Measurements from ENCODE around the gene KCND2.
"Not testable (repeated sequence)": the region's sequence is repeated elsewhere in the genome, so short reads cannot be mapped to it uniquely, and the experiment has no call there.

The KCND2 gene

GRCh38 chr7:120272701-120273475 lies at the start of gene KCND2:
Gene KCND2 (plus strand): TSS chr7:120273175.
- DNase-seq (ENCODE audit: low spot score): no peak

- no peak for DNase-seq (ENCODE audit: low spot score)
Observed at GRCh38 chr7:120226188-120226587, 46.8 kb upstream of the KCND2 start.

GRCh38 chr7:120227255-120227654 lies 45.7 kb upstream of the KCND2 start:
- no peak for DNase-seq (ENCODE audit: low spot score)

GRCh38 chr7:120229084-120229483 lies 43.9 kb upstream of the KCND2 start:
- DNase-seq (ENCODE audit: low spot score): no peak

- no peak for DNase-seq (ENCODE audit: low spot score)
Observed at GRCh38 chr7:120233338-120233737, 39.6 kb upstream of the KCND2 start.

- DNase-seq (ENCODE audit: low spot score): not testable (repeated sequence)
Observed at GRCh38 chr7:120240350-120240749, 32.6 kb upstream of the KCND2 start.

- no peak for DNase-seq (ENCODE audit: low spot score)
Observed at GRCh38 chr7:120241973-120242372, 31.0 kb upstream of the KCND2 start.

GRCh38 chr7:120254845-120255244 lies 18.1 kb upstream of the KCND2 start:
- DNase-seq (ENCODE audit: low spot score): no peak

GRCh38 chr7:120256344-120257070 lies 16.5 kb upstream of the KCND2 start:
- no peak for DNase-seq (ENCODE audit: low spot score)

GRCh38 chr7:120259386-120259785 lies 13.6 kb upstream of the KCND2 start:
- no peak for DNase-seq (ENCODE audit: low spot score)

GRCh38 chr7:120260111-120260510 lies 12.9 kb upstream of the KCND2 start:
- no peak for DNase-seq (ENCODE audit: low spot score)

- DNase-seq (ENCODE audit: low spot score): no peak
Observed at GRCh38 chr7:120272261-120272660, 714 bp upstream of the KCND2 start.

GRCh38 chr7:120273476-120273975 lies 551 bp downstream of the KCND2 start:
- no peak for DNase-seq (ENCODE audit: low spot score)

GRCh38 chr7:120274482-120274881 lies 1.5 kb downstream of the KCND2 start:
- no peak for DNase-seq (ENCODE audit: low spot score)

- DNase-seq (ENCODE audit: low spot score): no peak
Observed at GRCh38 chr7:120274899-120275298, 1.9 kb downstream of the KCND2 start.

- no peak for DNase-seq (ENCODE audit: low spot score)
Observed at GRCh38 chr7:120276720-120277119, 3.7 kb downstream of the KCND2 start.

GRCh38 chr7:120278773-120279172 lies 5.8 kb downstream of the KCND2 start:
- DNase-seq (ENCODE audit: low spot score): no peak

GRCh38 chr7:120280743-120281142 lies 7.8 kb downstream of the KCND2 start:
- no peak for DNase-seq (ENCODE audit: low spot score)

GRCh38 chr7:120293027-120293426 lies 20.1 kb downstream of the KCND2 start:
- no peak for DNase-seq (ENCODE audit: low spot score)

- no peak for DNase-seq (ENCODE audit: low spot score)
Observed at GRCh38 chr7:120302190-120302589, 29.2 kb downstream of the KCND2 start.

GRCh38 chr7:120303105-120303504 lies 30.1 kb downstream of the KCND2 start:
- no peak for DNase-seq (ENCODE audit: low spot score)

- DNase-seq (ENCODE audit: low spot score): no peak
Observed at GRCh38 chr7:120304674-120305073, 31.7 kb downstream of the KCND2 start.

GRCh38 chr7:120307991-120308545 lies 35.1 kb downstream of the KCND2 start:
- no peak for DNase-seq (ENCODE audit: low spot score)

All from hematopoietic multipotent progenitor cell treated with erythropoietin and hydrocortisone succinate and interleukin-3 and kit ligand, for 15 days (in vitro differentiated cells).